HG02840 (cell line): ENCODE measurements around the gene PNMA6F.

Experiments
- ATAC-seq: cut with Tn5 transposase; IDR thresholded peaks from one replicate; pipeline ENCODE4 v1.9.1; 2021; ENCODE audit warnings: mild to moderate bottlenecking, moderate library complexity, moderate number of reproducible peaks; ENCODE audit not compliant: unreplicated experiment, low FRiP score

The PNMA6F gene

DNA sequence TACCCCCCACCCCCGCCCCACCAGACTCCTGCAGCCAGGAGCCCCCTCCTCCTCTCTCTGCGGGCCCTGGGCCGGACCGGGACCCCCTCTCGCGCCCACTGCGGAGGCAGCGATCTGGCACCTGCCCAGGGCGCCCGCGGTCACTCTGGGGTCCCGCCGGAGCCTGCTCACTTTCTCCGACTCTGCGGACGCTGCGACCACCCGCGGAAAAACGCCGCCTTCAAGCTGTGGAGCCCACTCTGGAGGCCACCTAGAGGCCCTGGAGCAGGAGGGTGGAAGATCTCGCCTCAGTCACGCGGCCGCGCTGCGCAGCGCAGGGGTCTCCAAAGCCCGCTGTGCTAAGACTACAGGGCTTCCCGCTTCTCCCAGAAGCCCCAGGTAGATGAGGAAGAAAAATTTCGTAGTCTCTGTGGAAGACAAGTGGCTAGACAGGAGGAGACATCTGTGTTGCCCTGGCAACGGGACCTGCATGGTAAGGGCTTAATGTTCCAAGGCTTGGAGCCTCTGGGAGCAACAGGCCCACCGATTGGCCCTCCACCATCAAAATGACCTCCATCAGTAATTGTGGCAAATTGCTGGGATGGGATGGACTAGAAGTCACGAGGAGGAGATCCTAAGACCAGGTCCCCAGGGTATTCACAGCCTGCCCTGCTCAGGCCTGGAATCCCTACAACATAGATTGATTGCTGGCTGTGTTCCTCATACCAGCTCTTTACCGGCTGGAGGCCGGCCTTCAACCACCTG lies at the start of gene PNMA6F:
TSS of gene PNMA6F (minus strand) at position 387 of the 744 bp plus-strand sequence. CDS start 1,093 bp downstream, outside the sequence.
- ATAC-seq = no peak

DNA sequence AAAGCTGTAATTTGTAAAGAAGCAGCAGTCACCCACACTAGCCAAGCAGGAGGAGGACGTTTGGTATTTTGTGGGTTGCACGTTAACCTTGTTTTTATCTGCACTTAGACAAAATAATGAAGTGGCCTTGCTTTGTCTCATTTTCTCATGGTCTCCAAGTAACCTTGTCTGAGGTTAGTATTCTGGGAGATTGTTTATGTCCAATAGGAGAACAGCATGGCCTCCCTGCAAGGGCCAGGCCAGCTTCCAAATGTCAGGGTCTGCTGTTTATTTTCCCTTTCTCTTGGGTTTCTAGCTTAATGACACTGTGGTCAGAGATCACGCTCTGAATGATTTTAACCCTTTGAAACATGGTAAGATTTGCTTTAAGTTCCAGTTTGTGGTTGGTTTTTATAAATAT lies 49.7 kb upstream of the PNMA6F start:
- no peak for ATAC-seq

DNA sequence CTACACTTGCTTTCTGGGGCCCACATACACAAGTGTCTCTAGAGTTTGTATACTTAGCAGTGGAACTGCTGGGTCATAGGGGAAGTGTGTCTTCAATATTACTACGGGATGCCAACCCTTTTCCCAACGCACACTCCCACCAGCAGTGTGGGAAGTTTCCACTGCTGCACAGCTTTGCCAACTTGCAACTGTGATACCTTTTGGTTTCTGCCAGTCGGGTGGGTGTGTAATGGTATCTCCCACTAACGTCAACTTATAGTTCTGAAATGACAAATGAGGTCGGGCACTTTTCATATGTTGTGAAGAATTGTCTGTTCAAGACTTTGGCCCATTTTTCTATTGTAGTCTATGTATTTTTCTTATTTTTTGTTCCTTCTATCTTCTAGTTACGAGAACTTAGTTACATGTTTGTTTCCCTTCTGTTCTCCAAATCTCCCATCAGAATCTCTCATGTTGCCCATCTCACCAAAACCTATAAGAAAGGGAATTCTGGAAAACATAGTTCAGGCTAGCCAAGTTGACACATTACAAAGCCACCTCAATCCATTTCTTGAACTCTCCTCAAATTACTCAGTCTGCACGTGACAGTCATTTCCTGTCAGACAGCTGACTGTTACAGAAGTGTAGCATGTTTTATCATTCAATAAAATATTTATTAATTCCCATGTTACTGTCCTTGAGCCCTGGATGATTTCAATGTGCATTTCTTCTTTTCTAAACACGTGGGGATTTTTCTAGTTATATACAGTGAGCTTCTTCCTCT lies 48.9 kb upstream of the PNMA6F start:
- ATAC-seq = no peak

DNA sequence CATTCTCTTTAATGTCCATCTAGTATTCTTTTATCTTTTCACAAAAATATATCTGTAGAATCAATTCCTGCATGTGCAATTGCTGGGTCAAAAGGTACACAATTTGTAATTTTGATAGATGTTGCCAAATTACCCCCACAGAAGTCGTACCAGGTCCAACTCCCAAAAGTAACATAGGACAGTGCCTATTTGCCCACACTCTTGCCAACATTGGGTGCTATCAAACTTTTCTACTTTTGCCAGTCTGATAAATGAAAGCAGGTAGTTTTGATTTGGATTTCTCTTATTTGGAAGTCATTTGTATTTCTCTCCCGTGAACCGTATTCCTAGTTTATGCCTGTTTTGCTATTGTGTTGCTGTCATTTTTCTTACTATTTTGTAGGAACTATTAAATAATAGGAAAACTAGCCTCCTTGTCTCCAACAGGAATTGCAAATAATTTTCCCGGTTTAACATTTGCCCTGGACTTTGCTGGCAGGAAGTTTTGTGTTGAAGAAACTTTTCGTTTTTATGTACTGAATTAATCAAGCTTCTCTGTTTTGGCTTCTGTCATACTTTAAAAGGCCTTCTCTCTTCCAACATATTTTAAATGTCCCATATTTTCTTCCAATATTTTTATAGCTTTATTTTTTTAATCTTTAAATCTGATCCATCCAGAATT lies 45.4 kb upstream of the PNMA6F start:
- ATAC-seq = no peak

DNA sequence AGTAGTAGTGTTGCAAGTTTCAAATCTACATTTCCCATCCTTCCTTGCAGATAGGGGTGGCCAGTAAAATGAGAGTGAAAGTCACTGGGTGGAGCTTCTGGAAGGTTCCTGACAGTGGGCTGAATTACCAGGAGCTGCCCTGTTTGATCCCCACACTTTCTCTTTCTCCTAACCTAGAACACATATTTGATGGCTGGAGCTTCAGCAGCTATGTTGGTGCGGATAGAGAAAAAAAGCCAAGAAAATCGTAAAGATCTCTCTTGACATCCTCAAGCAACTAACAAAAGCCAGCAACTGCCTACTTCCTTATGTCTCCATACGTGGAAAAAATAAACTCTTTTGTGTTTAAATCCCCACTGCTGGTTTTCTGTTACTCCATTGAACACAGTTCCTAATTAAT lies 44.6 kb upstream of the PNMA6F start:
- no peak for ATAC-seq

DNA sequence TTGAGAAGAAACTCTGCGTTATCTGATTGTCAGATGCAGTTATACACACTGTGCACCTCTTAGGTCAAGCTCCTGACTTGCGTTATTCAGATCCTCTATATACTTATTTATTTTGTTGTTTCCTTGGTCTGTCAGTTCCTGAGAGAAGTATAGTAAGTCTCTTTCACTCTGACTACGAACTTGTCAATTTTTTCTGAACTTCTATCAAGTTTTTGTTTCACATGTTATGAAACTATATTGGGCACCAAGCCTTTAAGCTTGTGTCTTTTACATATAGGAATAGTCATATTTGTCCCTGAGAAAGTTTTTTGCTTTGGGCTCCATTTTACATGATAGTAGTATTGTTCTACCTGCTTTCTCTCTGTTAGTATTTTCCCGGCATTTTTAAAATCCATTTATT lies 44.1 kb upstream of the PNMA6F start:
- ATAC-seq = no peak

DNA sequence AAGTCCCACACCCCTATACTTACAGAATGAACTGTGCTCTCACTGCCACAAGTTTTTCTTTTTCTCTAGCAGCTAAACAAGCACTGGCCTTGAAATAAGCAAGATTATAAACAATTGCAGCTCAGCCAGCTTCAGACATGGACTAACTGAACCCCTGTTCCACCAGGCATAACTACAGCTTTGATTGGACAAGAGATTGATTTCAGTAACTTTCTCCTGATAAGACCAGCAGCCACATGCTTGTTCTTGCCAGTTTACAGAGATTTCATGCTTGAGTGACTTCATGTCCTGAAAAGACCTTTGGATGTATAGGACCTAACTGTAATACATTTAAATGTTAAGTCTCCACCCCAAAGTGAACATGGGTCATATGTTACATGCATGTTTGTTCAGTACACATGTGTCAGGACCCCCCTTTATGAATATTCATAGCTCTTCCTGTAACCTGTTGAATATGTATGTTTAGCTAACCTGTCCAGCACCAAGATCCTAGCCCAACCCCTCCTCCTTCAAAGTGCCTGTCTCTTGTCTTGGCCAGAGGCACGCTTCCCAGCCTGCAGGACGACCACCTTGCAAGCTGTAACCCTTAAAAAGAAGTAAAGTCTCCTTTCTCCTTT lies 40.3 kb upstream of the PNMA6F start:
- no peak for ATAC-seq

DNA sequence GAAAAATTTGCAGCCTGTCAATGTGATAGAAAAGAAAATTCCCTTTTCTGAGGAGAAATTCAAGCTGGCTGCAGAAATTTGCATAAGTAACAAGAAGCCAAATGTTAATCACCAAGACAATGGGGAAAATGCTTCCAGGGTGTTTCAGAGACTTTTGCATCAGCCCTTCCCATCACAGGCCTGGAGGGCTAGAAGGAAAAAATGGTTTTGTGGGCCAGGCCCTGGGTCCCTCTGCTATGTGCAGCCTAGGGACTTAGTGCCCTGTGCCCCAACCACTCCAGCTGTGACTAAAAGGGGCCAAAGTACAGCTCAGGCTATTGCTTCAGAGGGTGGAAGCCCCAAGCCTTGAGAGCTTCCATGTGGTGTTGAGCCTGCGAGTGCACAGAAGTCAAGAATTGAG lies 36.3 kb upstream of the PNMA6F start:
- no peak for ATAC-seq

DNA sequence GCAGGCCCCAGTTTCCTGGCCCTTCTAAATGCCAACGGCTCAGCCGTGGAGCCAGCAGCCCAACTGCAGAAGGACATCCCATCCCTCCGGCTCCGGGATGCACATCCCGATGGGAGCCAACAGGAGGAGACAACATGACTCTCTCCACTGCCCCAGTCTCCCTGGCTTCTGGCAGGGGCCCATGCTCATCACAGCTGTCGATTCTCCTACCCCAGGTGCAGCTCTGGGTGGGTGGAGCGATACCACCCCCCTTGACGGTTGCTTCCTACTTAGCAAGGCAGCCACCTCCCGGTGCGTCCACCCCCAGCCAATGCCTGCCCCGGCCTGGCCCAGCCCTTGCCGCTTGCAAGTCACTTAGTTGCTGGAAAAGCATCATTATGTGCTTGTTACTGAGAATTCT lies 31.8 kb upstream of the PNMA6F start:
- ATAC-seq = no peak

DNA sequence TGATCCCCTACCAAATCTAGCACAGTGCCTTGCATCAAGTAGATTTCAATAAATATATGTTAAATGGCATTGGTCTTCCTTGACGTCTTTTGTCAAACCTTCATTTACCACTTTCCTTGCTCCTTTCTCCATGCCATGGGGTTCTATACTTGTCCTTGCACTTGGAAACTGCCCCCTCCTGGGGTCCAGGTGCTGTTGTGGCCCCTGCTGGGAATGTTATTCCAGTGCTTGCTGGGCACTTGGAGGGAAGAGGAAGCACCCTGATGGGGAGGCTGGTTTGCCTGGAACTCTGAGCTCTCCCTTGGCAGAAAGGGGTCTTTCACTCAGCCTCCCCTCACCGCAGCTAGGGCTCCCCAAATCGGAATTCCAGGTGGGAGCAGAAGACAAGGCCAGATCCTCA lies 31.3 kb upstream of the PNMA6F start:
- no peak for ATAC-seq

DNA sequence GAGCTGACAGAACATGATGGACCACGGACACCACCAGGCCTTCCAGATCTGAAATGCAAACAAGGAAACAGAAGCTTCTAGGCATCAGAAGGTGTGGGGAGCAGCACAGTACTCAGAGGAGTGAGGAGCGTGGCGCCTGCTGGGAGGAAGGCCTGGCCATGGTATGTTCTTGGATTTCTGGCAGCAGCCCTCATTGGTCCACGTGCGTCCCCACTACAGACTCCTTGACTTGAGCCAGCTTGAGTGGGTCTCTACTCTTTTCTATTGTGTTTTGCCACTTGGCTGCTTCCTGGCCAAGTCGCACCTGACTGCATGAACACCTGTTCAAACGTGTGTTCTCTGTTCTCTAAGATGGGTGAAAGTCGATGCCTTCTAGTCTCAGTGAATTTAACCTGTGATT lies 30.4 kb upstream of the PNMA6F start:
- ATAC-seq = no peak

DNA sequence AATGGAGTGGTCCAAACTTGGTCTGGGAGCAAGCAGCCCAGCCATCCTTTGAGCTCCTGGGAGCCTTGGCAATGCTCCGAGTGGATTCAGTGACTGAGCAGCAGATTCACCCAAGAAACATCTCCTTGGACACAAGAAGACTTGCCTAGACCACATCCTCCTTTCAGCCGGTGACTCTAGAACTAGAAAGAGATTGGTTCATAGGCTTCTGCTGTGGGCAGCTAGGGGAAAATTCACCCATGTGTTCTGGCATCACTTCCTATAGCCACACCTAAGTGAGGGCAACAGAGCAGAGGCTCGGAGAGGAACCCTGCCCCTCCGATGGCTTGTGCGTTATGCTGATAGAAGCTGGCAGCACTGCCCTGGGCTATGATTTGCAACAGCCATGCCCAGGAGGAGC lies 28.4 kb upstream of the PNMA6F start:
- no peak for ATAC-seq

DNA sequence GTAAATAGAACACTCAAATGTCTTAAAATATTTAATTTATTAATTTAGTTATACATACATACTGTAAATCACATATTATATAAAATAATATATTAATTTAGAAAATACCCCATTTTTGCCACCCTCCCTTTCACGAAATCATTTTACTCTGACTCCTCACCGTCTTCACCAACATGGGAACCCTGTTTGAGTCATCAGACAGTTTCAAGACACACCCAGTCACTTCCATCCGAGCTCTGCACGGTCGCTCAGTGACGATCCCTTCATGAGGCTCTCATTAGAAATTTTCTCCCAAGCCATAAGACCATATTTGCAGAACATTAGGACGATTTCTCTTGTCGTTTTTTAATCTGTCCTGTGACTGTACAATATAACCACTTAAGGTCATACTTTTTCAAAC lies 26.9 kb upstream of the PNMA6F start:
- no peak for ATAC-seq

DNA sequence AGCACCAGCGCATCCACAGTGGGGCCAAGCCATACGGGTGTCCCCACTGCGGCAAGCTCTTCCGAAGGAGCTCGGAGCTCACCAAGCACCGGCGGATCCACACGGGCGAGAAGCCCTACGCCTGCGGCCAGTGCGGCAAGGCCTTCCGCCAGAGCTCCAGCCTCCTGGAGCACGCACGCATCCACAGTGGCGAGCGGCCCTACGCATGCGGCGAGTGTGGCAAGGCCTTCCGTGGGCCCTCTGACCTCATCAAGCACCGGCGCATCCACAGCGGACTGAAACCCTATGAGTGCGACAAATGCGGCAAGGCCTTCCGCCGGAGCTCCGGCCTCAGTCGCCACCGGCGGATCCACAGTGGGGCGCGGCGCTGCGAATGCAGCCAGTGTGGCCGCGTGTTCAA lies 26.0 kb upstream of the PNMA6F start:
- ATAC-seq = no peak

DNA sequence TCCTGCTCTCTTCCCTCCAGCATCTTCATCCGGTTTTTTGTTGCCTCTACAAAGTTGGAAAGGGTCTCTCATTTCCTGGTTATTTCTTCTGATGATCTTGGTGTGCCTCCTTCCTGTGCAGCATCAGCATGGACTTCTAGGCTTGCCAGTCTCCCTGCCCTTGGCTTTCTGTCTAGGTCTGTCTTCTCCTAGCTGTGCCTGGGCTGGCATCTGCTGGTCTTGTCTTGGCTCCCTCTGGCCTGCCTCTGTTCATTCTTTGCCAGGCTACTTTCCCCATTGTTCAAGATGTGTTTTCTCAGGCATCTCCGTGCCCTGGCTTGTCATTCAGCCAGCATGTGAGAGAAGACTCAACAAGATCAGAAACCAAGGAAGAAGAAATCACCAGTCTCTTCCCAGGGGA lies 22.1 kb upstream of the PNMA6F start:
- no peak for ATAC-seq

DNA sequence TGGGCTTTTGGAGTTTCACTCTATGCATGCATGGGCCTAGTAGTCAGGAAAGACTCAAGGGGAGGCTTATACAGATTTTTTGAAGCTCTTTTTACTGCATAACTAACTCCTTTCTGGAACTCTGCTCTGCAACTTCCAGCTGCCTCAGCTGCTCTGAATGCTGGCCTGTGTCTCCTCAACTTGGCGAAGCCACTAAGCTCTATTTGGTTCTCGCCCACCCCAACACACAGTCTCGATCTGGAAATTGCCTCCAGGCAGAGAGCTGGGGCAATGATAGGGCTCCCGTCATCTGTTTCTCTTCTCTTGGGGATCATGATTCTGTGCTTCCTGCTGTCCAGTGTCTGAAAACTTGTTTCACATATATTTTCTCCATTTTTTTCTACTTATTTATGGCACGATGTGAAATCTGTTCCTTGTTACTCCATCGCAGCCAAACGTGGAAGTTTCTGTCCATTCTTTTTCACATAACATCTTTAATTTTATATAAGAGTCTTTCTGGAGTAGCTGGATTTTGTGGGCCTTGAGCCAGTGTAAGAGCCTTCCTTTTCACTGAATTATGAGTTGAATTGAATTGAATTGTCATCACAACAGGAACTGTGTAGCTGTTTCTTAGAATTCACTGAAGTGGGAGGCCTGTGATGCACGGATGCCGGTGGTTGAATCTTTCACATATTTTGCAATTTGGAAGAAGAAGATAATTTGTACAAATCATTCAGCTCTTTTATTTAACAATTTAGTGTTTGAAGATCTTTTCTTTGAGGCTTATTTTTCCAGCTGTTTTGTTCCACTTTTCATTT lies 21.4 kb upstream of the PNMA6F start:
- ATAC-seq = no peak

DNA sequence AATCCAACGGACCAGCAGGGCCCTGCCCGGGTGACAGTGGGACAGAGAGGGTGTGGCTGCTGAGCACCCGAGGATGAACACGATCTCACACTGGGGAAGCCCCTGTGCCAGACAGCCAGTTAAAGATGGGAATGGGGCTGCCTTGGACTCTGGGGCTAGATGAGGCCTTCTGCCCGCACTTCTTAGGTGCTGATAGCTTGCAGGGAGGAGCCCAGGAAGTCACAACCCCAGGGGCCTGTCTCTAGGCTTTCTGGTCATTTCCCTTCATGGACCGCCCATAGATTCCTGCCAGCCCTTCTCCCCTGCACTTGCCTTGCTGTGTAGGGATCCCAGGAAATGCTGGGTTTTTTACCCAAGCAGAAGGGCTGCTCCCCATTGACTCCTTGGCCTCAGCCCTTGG lies 18.5 kb upstream of the PNMA6F start:
- no peak for ATAC-seq

DNA sequence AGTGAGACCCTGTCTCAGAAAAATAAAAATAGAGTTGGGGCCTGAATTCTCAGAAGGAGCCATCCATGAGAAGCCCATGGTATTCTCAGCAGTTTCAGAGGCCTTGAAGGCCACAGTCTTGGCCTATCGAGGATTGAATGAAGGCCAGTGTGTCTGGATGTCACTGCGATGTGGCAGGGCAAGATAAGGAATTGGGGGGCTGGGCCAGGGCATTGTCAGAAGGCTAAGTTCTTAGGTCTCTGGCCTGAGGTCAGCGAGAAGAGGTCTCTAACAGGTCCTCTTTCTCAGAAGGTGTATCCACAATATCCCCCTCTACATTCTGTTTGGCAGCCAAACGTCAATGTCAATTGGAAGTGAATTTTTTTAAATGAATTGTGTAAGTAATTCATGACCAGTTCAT lies 18.1 kb upstream of the PNMA6F start:
- ATAC-seq = no peak

DNA sequence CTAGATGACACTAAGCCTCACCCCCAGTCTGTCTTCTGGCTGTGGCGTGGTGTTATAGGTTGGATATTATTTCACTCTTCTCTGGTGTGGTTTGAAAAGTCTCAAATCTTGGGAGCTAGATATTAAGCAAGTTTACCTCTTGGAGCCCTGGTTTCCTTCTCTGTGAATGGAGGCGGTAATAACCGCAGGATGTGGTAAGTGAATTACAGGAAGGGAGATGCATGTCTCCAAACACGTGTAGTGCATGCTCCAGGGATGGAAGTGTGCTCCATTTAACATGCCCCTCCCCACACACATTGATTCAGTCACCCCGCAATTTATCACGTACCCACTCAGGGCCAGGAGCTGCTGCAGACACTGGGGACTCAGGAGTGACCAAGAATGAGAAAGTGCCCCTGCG lies 17.3 kb upstream of the PNMA6F start:
- no peak for ATAC-seq

DNA sequence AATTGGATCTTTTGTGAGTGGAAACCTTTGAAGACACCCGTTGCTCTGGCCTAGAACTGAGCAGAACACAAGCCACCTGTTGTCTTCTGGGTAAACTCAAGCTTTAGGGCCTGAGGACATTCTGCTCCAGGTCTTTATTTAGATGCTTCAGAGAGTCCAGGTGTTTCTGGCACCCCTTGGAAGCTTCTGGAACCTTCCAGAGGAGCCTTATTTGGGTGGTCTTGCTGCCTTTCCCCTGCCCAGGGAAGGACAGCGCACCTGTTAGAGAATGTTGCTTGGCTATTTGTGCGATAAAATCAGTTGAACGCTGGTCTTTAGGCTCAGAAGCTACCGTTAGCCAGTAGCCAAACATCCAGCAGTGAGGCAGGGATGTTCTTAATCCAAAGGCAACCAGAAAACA lies 15.4 kb upstream of the PNMA6F start:
- no peak for ATAC-seq
